Effector memory CD8-positive, alpha-beta T cell (primary cell): ENCODE results near the gene XYLT1.

ENCODE experiments used
- ATAC-seq: fragments of 150-1000 bp; cut with Tn5 transposase; replicated peaks from 2 replicates; pipeline ENCODE4 v1.10.0; 2021; ENCODE audit warnings: mild to moderate bottlenecking, moderate library complexity
- DNase-seq, 3 experiments: peaks; one replicate each; pipeline ENCODE4 v3.0.0; 2021
- H3K27ac Mint-ChIP-seq, 2 donors: one replicate each; pipeline ENCODE4 v1.8.0; 2022; ENCODE audit warnings: mild to moderate bottlenecking in 2 of 2, mixed read lengths in 2 of 2, moderate library complexity in 2 of 2
- H3K27me3 Mint-ChIP-seq, 2 donors: one replicate each; pipeline ENCODE4 v1.8.0; 2022; ENCODE audit warnings: mixed read lengths in 2 of 2
- H3K36me3 Mint-ChIP-seq: one replicate; pipeline ENCODE4 v1.8.0; 2022; ENCODE audit warnings: mild to moderate bottlenecking, moderate library complexity, mixed read lengths; ENCODE audit not compliant: insufficient read depth
- H3K4me1 Mint-ChIP-seq, 2 donors: one replicate each; pipeline ENCODE4 v1.8.0; 2022; ENCODE audit warnings: low read depth in 2 of 2, mixed read lengths in 2 of 2
- H3K4me3 Mint-ChIP-seq, 2 donors: one replicate each; pipeline ENCODE4 v1.8.0; 2022; ENCODE audit warnings: mild to moderate bottlenecking in 2 of 2, mixed read lengths in 2 of 2, moderate library complexity in 2 of 2
- H3K9me3 Mint-ChIP-seq, 2 donors: one replicate each; pipeline ENCODE4 v1.8.0; 2022; ENCODE audit warnings: mixed read lengths in 2 of 2

Gene XYLT1

GRCh38 chr16:17244872-17245551, 225.7 kb downstream of the XYLT1 start:
- no peak for ATAC-seq
- no peak for DNase-seq
- Mint-ChIP-seq H3K27ac (peak overlapping the region in 1 of 2 donors; percentile 77), H3K4me3 (no peak overlapping the region), H3K4me1 (peaks cover 33 to 43% of the 10 kb centered on the region in 2 donors), H3K9me3 (no peaks in the 10 kb centered on the region), H3K36me3 (no peaks in the 10 kb centered on the region), H3K27me3 (no peaks in the 10 kb centered on the region)

GRCh38 chr16:17241264-17241835, 229.4 kb downstream of the XYLT1 start:
- Mint-ChIP-seq H3K4me3 (no peak overlapping the region), H3K9me3 (peaks cover 0 to 2% of the 10 kb centered on the region in 2 donors), H3K27me3 (no peaks in the 10 kb centered on the region), H3K27ac (no peak overlapping the region), H3K36me3 (no peaks in the 10 kb centered on the region), H3K4me1 (peaks cover 34 to 42% of the 10 kb centered on the region in 2 donors)
- no peak for ATAC-seq
- no peak for DNase-seq

DNA sequence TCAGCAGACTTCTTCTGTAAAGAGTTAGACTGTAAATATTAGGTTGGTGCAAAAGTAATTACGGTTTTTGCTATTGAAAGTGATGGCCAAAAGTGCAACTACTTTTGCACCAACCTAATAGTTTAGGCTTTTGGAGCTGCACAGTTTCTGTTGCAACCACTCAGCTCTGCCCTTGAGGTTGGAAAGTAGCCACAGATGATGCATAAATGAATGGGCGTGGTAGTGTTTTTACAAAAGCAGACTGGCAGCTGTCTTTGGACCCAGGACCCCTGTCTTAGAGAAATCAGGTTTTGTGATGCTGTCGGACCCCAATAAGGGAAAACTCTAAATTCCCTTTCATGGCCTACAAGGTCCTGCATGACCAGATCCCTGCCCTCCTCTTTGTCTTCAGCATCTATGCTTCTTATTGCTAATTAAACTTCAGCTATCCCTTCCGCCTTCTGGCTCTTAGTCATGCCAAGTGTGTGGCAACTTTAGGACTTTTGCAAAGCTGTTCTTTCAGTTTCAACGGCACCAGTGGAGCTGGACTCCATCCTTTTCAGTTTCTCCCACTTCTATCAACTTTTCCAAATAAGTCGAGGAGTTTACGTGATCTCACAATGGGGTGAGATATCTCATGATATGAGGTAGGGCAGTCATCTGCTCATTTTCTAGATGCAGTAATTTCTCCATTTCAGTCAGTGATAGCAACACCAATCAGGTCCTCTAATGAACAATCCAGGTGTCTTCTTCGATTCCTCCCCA, 232.3 kb downstream of the XYLT1 start:
- H3K27me3 Mint-ChIP-seq = no peaks in the 10 kb centered on the region
- peak overlapping the region in 1 of 2 donors; percentile 8 for H3K27ac Mint-ChIP-seq
- DNase-seq = no peak
- no peaks in the 10 kb centered on the region for H3K36me3 Mint-ChIP-seq
- H3K4me3 Mint-ChIP-seq = no peak overlapping the region
- peaks cover 21 to 31% of the 10 kb centered on the region in 2 donors for H3K4me1 Mint-ChIP-seq
- peak; percentile 41 for ATAC-seq
- H3K9me3 Mint-ChIP-seq = peaks cover 0 to 2% of the 10 kb centered on the region in 2 donors

DNA sequence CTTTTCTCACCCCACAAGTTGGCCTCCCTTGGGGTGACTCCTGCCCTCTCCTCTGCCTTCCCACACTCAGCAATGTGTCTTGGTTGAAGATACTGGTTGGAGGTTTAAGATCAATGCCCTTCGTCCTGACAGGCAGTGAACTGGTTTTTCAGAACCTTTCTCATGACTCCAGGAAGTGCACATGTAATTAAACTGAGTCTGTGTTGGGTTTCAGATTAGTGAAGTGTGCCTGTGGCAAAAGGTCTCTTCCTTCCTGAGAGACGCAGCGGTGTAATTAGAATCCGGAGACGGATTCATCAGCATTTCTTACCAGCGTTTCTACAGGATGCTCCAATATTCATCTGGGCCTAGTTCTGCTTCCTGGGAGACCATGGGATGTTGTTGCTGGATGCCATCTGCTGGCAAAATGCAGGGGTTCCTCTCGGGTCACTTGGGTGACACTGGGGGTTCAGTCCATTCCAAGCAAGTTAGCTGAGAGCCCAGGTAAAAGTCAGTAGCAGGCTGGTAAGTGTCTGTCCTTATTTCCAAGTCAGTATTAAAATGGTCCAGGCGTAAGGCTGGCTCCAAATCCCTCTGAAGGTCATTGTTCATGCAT, 233.3 kb downstream of the XYLT1 start:
- no peaks in the 10 kb centered on the region for H3K36me3 Mint-ChIP-seq
- peaks cover 0 to 2% of the 10 kb centered on the region in 2 donors for H3K9me3 Mint-ChIP-seq
- no peak for DNase-seq
- no peak overlapping the region for H3K4me3 Mint-ChIP-seq
- ATAC-seq = no peak
- H3K27ac Mint-ChIP-seq = no peak overlapping the region
- H3K27me3 Mint-ChIP-seq = no peaks in the 10 kb centered on the region
- peaks cover 21 to 24% of the 10 kb centered on the region in 2 donors for H3K4me1 Mint-ChIP-seq

DNA sequence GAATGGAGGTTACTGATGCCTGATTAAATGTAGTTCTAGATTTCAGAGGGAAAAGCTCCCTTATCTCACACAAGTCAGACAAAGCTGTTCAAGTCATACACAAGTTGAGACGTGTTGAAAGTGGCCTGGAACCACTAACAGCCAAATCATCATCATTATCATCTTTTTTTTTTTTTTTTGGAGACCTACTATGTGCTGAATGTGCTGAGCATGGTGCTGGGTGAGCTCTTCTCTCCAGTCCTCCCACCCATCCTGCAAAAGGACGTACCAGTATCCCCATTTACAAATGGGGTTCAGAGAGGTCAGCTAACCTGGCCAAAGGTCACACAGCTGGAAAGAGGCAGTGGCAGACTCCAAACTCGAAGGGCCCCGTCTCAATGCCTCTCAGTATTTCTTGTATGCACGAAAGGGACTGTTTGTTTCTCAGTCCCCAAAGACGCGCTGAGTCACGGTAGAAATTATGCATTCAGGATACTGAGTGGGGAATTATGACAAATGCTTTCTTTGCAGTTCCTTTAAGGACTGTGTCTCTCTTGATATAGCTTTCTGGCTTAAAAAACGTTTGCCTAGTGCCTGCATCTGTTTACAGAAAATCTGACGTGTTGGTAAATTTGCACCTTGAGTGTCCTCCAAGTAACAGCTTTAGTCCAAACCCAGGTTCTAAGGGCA, 235.5 kb downstream of the XYLT1 start:
- Mint-ChIP-seq H3K9me3 (peaks cover 0 to 2% of the 10 kb centered on the region in 2 donors), H3K27me3 (no peaks in the 10 kb centered on the region), H3K4me1 (peaks cover 17 to 20% of the 10 kb centered on the region in 2 donors), H3K36me3 (no peaks in the 10 kb centered on the region), H3K4me3 (no peak overlapping the region), H3K27ac (no peak overlapping the region)
- DNase-seq = no peak
- ATAC-seq = no peak

- peak overlapping the region in 1 of 2 donors; percentile 3 for H3K27ac Mint-ChIP-seq
- no peaks in the 10 kb centered on the region for H3K9me3 Mint-ChIP-seq
- DNase-seq (no peak), ATAC-seq (no peak)
- H3K4me3 Mint-ChIP-seq = no peak overlapping the region
- no peaks in the 10 kb centered on the region for H3K36me3 Mint-ChIP-seq
- peaks cover 2 to 12% of the 10 kb centered on the region in 2 donors for H3K4me1 Mint-ChIP-seq
- no peaks in the 10 kb centered on the region for H3K27me3 Mint-ChIP-seq
These were observed 237.3 kb downstream of the XYLT1 start for GRCh38 chr16:17233318-17234002.

DNA sequence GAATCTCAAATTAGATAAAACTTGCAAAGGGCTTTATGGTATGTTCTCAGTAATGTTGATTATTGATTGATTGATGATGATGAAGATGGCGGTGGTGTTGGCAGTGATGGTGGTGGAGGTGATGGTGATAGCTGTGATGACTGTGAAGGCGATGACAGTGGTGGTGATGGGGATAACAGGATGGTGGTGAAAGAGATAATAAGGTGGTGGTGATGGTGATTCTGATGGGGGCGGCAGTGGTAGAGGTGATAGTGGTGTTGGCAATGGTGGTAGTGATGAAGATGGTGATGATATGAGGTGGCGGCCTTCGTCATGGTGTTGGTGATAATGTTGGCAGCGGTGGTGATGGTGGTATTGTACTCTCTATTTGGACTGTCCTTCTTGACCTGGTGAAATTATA, 238.3 kb downstream of the XYLT1 start:
- no peaks in the 10 kb centered on the region for H3K9me3 Mint-ChIP-seq
- peaks cover 0 to 10% of the 10 kb centered on the region in 2 donors for H3K4me1 Mint-ChIP-seq
- ATAC-seq = peak; percentile 33
- no peak for DNase-seq
- H3K27ac Mint-ChIP-seq = no peak overlapping the region
- no peak overlapping the region for H3K4me3 Mint-ChIP-seq
- H3K27me3 Mint-ChIP-seq = no peaks in the 10 kb centered on the region
- H3K36me3 Mint-ChIP-seq = no peaks in the 10 kb centered on the region

DNA sequence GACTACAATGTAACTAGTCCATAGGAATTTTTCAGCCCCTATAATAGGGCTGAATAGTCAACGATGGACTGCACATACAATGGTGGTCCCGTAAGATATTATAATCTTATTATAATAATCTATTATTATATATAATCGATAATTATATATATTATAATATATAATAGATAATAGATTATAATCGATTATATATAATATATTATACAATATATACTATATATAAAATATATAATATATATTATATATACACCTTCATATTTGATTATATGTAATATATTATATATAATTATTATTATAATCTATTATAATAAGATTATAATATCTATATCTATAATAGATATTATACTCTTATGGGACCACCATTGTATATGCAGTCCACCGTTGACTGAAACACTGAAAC, 238.8 kb downstream of the XYLT1 start:
- Mint-ChIP-seq H3K27me3 (no peaks in the 10 kb centered on the region), H3K9me3 (no peaks in the 10 kb centered on the region), H3K27ac (no peak overlapping the region), H3K4me3 (no peak overlapping the region), H3K36me3 (no peaks in the 10 kb centered on the region), H3K4me1 (peaks cover 0 to 13% of the 10 kb centered on the region in 2 donors)
- DNase-seq (no peak), ATAC-seq (no peak)

DNA sequence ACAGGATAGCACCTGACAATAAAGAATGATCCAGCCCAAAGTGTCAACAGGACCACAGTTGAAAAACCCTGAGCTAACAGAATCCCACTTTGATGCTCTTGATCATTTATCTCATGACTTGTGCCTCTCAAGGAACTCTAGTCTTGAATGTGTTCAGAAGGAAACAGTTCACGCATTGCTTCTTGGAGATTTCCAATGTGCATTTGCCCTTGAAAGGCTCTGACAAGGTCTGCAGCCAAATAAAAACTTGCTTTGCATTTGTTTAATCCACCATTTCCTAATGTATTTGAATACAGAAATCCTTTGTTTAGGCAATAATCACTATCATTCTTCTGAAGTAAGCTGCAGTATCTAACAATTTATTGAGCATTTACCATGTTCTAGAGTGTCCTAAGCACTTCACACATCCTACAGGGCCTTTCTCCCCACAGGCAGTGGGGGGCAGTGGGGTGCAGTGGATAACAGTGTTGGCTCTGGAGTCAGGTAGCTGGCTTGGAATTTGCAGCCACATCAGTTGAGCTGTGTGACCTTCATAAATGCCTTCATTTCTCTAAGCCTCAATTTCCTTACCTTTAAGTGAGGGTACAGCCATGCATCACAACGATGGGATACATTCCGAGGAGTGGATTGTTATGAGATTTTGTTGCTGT, 239.7 kb downstream of the XYLT1 start:
- no peaks in the 10 kb centered on the region for H3K36me3 Mint-ChIP-seq
- H3K27ac Mint-ChIP-seq = peak overlapping the region; percentile 22 to 56
- no peak for ATAC-seq
- no peak overlapping the region for H3K4me3 Mint-ChIP-seq
- H3K9me3 Mint-ChIP-seq = no peaks in the 10 kb centered on the region
- H3K4me1 Mint-ChIP-seq = peaks cover 0 to 16% of the 10 kb centered on the region in 2 donors
- no peak for DNase-seq
- no peaks in the 10 kb centered on the region for H3K27me3 Mint-ChIP-seq

DNA sequence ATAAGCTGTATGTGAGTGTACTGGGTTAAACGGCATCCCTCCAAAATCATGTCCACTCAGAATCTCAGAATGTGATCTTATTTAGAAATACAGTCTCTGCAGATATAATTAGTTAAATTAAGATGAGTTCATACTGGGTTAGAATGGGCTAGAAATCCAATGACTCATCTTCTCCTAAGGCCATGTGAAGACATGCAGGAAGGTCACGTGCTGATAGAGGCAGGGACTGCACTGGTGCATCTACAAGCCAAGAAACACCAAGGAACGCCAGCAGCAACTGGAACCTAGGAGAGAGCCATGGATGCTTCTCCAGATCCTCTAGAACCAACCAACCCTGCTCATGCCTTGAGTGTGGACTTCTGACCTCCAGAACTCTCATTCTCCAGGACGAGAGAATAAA, 241.0 kb downstream of the XYLT1 start:
- peaks cover 4 to 18% of the 10 kb centered on the region in 2 donors for H3K4me1 Mint-ChIP-seq
- no peak for ATAC-seq

GRCh38 chr16:17229131-17229530, 241.6 kb downstream of the XYLT1 start:
- Mint-ChIP-seq H3K4me1 (peaks cover 4 to 22% of the 10 kb centered on the region in 2 donors), H3K27ac (peak overlapping the region in 1 of 2 donors; percentile 19)

More for the DNA sequence above, 241.0 kb downstream of the XYLT1 start:
- no peaks in the 10 kb centered on the region for H3K36me3 Mint-ChIP-seq
- H3K4me3 Mint-ChIP-seq = no peak overlapping the region
- no peak for DNase-seq
- H3K27me3 Mint-ChIP-seq = no peaks in the 10 kb centered on the region
- H3K9me3 Mint-ChIP-seq = no peaks in the 10 kb centered on the region
- H3K27ac Mint-ChIP-seq = no peak overlapping the region

DNA sequence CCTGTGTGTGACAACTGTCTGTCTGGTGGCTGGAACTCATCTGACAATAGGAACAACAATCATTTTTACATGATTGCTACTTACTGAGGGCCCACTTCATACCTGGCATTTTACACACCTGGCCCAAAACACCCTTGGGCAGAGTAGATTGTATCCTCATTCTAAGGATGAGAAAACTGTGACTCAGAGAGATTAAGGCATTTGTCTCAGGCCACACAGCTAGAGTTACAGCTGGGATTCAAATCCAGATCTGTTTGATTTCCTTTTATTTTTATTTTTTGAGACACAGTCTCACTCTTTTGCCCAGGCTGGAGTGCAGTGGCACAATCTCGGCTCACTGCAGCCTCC, 242.1 kb downstream of the XYLT1 start:
- no peaks in the 10 kb centered on the region for H3K36me3 Mint-ChIP-seq
- H3K4me3 Mint-ChIP-seq = no peak overlapping the region
- DNase-seq (no peak), ATAC-seq (no peak)
- H3K27ac Mint-ChIP-seq = peak overlapping the region in 1 of 2 donors; percentile 19
- H3K4me1 Mint-ChIP-seq = peaks cover 4 to 22% of the 10 kb centered on the region in 2 donors
- H3K9me3 Mint-ChIP-seq = no peaks in the 10 kb centered on the region
- no peaks in the 10 kb centered on the region for H3K27me3 Mint-ChIP-seq

More at GRCh38 chr16:17229131-17229530, 241.6 kb downstream of the XYLT1 start:
- Mint-ChIP-seq H3K36me3 (no peaks in the 10 kb centered on the region), H3K4me3 (no peak overlapping the region), H3K9me3 (no peaks in the 10 kb centered on the region), H3K27me3 (no peaks in the 10 kb centered on the region)
- no peak for ATAC-seq
- DNase-seq = no peak
